ENCODE data around the gene AKT3. TPM values are rescaled to one million over a fixed set of nuclear protein-coding genes. Genes with fewer than 3 reads are reported as not detected.

AKT3 gene
- total and polyA plus RNA-seq, 2 experiments from 2014 or later = 4.5 to 18.5 TPM

DNA sequence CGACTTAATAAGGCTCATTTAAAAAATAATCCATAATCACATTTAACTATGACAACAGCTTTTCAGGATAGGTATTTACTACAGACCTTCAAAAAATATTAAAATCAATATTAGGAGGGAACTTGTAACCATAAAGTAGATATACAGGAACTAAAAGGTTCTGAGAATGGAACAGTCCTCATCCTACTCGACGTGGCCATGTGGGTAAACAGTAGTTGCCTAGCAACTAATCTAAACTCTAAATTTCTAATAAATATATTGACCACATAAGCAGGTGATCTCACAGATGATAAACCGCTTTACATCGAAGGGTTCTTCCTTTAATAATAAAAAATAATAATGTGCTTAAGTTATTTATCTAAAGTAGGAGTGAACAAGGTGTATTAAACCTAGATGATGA is 7.9 kb downstream of the AKT3 start (continued):
- TF ChIP-seq, protein P1, sequence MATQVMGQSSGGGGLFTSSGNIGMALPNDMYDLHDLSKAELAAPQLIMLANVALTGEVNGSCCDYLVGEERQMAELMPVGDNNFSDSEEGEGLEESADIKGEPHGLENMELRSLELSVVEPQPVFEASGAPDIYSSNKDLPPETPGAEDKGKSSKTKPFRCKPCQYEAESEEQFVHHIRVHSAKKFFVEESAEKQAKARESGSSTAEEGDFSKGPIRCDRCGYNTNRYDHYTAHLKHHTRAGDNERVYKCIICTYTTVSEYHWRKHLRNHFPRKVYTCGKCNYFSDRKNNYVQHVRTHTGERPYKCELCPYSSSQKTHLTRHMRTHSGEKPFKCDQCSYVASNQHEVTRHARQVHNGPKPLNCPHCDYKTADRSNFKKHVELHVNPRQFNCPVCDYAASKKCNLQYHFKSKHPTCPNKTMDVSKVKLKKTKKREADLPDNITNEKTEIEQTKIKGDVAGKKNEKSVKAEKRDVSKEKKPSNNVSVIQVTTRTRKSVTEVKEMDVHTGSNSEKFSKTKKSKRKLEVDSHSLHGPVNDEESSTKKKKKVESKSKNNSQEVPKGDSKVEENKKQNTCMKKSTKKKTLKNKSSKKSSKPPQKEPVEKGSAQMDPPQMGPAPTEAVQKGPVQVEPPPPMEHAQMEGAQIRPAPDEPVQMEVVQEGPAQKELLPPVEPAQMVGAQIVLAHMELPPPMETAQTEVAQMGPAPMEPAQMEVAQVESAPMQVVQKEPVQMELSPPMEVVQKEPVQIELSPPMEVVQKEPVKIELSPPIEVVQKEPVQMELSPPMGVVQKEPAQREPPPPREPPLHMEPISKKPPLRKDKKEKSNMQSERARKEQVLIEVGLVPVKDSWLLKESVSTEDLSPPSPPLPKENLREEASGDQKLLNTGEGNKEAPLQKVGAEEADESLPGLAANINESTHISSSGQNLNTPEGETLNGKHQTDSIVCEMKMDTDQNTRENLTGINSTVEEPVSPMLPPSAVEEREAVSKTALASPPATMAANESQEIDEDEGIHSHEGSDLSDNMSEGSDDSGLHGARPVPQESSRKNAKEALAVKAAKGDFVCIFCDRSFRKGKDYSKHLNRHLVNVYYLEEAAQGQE (IDR thresholded peaks at IDR 0.05; ENCODE audit: unreplicated experiment) = no peak
- TF ChIP-seq, protein P2, sequence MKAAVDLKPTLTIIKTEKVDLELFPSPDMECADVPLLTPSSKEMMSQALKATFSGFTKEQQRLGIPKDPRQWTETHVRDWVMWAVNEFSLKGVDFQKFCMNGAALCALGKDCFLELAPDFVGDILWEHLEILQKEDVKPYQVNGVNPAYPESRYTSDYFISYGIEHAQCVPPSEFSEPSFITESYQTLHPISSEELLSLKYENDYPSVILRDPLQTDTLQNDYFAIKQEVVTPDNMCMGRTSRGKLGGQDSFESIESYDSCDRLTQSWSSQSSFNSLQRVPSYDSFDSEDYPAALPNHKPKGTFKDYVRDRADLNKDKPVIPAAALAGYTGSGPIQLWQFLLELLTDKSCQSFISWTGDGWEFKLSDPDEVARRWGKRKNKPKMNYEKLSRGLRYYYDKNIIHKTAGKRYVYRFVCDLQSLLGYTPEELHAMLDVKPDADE (IDR thresholded peaks at IDR 0.05) = no peak

DNA sequence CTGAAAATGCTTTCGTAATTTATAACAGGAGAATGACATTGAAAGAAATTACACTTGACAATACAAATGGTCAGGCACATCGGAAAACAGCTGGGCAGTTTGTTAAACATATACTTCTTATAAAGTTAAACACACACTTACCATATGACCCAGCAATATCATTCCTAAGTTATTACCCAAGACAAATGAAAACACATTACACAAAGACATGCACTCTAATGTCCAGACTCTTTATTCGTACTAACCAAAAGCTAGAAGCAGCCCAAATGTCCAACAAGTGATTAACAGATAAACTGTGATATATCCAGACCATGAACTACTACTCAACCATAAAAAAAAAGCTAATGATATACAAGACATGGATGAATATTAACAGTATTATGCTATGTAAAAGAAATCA is 8.5 kb downstream of the AKT3 start:
- Histone ChIP-seq H3K36me3 (ENCODE audit: insufficient read depth) (no peaks in the 10 kb centered on the region), H3F3A (replicated peaks; ENCODE audit: low read depth) (no peaks in the 10 kb centered on the region), H3K79me2 (replicated peaks; ENCODE audit: insufficient read depth) (peaks cover 52% of the 10 kb centered on the region), H2AFZ (no peak overlapping the region), H4K20me1 (replicated peaks; ENCODE audit: insufficient read depth) (no peaks in the 10 kb centered on the region; the same call in 1 of the 2 replicates), H3K4me3 (no peak overlapping the region), H3K27ac (ENCODE audit: low read depth) (no peak overlapping the region), H3K4me1 (ENCODE audit: insufficient read depth) (no peaks in the 10 kb centered on the region), H3K27me3 (ENCODE audit: insufficient read depth) (no peaks in the 10 kb centered on the region), H3K4me2 (no peak overlapping the region), H3K9me2 (ENCODE audit: insufficient read depth) (no peaks in the 10 kb centered on the region)
- no peak overlapping the region for H3K4me3 Mint-ChIP-seq
- H3K27ac Mint-ChIP-seq = no peak overlapping the region
- peaks cover 12% of the 10 kb centered on the region; the same call in 2 of the 3 replicates for H3K36me3 Mint-ChIP-seq (ENCODE audit: low read depth)
- ATAC-seq = no peak
- peaks cover 3% of the 10 kb centered on the region for H3K9me3 Mint-ChIP-seq
- H3K4me1 Mint-ChIP-seq = peaks cover 8% of the 10 kb centered on the region
- DNase-seq (ENCODE audit: low spot score) = no peak
- H3K27me3 Mint-ChIP-seq (ENCODE audit: insufficient read depth, low read depth, poor library complexity) = no peaks in the 10 kb centered on the region
- TF ChIP-seq, protein P2 (IDR thresholded peaks at IDR 0.05) = no peak
- TF ChIP-seq, protein P3, sequence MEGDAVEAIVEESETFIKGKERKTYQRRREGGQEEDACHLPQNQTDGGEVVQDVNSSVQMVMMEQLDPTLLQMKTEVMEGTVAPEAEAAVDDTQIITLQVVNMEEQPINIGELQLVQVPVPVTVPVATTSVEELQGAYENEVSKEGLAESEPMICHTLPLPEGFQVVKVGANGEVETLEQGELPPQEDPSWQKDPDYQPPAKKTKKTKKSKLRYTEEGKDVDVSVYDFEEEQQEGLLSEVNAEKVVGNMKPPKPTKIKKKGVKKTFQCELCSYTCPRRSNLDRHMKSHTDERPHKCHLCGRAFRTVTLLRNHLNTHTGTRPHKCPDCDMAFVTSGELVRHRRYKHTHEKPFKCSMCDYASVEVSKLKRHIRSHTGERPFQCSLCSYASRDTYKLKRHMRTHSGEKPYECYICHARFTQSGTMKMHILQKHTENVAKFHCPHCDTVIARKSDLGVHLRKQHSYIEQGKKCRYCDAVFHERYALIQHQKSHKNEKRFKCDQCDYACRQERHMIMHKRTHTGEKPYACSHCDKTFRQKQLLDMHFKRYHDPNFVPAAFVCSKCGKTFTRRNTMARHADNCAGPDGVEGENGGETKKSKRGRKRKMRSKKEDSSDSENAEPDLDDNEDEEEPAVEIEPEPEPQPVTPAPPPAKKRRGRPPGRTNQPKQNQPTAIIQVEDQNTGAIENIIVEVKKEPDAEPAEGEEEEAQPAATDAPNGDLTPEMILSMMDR (conservative IDR thresholded peaks at IDR 0.05; ENCODE audit: low read depth in 2 of 2) = no peak
- TF ChIP-seq JUNB (IDR thresholded peaks at IDR 0.05; ENCODE audit: unreplicated experiment) (no peak), EZH2 (IDR thresholded peaks at IDR 0.05; ENCODE audit: low read depth, unreplicated experiment) (no peak), CREB1 (CRISPR knock-in tag; IDR thresholded peaks at IDR 0.05; ENCODE audit: low read depth) (no peak), STAT1 (IDR thresholded peaks at IDR 0.05; ENCODE audit: unreplicated experiment) (no peak), ZNF331 (CRISPR knock-in tag; IDR thresholded peaks at IDR 0.05; ENCODE audit: low read depth) (no peak), EZH2phosphoT487 (IDR thresholded peaks at IDR 0.05; ENCODE audit: unreplicated experiment) (no peak), NANOG (IDR thresholded peaks at IDR 0.05; ENCODE audit: borderline replicate concordance) (no peak), ZNF114 (CRISPR knock-in tag; IDR thresholded peaks at IDR 0.05) (no peak)
- TF ChIP-seq, protein P4, sequence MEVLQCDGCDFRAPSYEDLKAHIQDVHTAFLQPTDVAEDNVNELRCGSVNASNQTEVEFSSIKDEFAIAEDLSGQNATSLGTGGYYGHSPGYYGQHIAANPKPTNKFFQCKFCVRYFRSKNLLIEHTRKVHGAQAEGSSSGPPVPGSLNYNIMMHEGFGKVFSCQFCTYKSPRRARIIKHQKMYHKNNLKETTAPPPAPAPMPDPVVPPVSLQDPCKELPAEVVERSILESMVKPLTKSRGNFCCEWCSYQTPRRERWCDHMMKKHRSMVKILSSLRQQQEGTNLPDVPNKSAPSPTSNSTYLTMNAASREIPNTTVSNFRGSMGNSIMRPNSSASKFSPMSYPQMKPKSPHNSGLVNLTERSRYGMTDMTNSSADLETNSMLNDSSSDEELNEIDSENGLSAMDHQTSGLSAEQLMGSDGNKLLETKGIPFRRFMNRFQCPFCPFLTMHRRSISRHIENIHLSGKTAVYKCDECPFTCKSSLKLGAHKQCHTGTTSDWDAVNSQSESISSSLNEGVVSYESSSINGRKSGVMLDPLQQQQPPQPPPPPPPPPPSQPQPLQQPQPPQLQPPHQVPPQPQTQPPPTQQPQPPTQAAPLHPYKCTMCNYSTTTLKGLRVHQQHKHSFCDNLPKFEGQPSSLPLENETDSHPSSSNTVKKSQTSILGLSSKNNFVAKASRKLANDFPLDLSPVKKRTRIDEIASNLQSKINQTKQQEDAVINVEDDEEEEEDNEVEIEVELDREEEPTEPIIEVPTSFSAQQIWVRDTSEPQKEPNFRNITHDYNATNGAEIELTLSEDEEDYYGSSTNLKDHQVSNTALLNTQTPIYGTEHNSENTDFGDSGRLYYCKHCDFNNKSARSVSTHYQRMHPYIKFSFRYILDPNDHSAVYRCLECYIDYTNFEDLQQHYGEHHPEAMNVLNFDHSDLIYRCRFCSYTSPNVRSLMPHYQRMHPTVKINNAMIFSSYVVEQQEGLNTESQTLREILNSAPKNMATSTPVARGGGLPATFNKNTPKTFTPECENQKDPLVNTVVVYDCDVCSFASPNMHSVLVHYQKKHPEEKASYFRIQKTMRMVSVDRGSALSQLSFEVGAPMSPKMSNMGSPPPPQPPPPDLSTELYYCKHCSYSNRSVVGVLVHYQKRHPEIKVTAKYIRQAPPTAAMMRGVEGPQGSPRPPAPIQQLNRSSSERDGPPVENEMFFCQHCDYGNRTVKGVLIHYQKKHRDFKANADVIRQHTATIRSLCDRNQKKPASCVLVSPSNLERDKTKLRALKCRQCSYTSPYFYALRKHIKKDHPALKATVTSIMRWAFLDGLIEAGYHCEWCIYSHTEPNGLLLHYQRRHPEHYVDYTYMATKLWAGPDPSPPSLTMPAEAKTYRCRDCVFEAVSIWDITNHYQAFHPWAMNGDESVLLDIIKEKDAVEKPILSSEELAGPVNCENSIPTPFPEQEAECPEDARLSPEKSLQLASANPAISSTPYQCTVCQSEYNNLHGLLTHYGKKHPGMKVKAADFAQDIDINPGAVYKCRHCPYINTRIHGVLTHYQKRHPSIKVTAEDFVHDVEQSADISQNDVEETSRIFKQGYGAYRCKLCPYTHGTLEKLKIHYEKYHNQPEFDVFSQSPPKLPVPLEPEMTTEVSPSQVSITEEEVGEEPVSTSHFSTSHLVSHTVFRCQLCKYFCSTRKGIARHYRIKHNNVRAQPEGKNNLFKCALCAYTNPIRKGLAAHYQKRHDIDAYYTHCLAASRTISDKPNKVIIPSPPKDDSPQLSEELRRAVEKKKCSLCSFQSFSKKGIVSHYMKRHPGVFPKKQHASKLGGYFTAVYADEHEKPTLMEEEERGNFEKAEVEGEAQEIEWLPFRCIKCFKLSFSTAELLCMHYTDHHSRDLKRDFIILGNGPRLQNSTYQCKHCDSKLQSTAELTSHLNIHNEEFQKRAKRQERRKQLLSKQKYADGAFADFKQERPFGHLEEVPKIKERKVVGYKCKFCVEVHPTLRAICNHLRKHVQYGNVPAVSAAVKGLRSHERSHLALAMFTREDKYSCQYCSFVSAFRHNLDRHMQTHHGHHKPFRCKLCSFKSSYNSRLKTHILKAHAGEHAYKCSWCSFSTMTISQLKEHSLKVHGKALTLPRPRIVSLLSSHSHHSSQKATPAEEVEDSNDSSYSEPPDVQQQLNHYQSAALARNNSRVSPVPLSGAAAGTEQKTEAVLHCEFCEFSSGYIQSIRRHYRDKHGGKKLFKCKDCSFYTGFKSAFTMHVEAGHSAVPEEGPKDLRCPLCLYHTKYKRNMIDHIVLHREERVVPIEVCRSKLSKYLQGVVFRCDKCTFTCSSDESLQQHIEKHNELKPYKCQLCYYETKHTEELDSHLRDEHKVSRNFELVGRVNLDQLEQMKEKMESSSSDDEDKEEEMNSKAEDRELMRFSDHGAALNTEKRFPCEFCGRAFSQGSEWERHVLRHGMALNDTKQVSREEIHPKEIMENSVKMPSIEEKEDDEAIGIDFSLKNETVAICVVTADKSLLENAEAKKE (CRISPR knock-in tag; IDR thresholded peaks at IDR 0.05) = no peak

Data from GM23338 (cell line).